Measurements from ENCODE around the gene FEM1B. TPM values are rescaled to one million over a fixed set of nuclear protein-coding genes. Genes with fewer than 3 reads are reported as not detected.

Gene FEM1B
- total and polyA plus RNA-seq, 2 donors (not counting 3 experiments of a cell fraction or from before 2014, with no cell fraction given) = 11.1 to 33.2 TPM

GRCh38 chr15:68262514-68263356, 14.8 kb upstream of the FEM1B start:
- H3K36me3 ChIP-seq (ENCODE audit: control insufficient read depth in 2 of 2, extremely low read depth in 1 of 2, insufficient read depth in 2 of 2, low read length in 2 of 2) = no peaks in the 10 kb centered on the region
- TF ChIP-seq FOS (IDR thresholded peaks at IDR 0.05; ENCODE audit: borderline replicate concordance, insufficient read depth, low read length) = no peak
- TF ChIP-seq POLR2AphosphoS5 (IDR thresholded peaks at IDR 0.05; ENCODE audit: insufficient read depth, low read depth, low read length) = no peak
- TF ChIP-seq GATA2 (IDR thresholded peaks at IDR 0.05; ENCODE audit: insufficient read depth, insufficient read length, low read depth, low read length) = no peak
- TF ChIP-seq EZH2 (IDR thresholded peaks at IDR 0.05; ENCODE audit: borderline replicate concordance, low read depth, low read length, severe bottlenecking) = no peak
- no peak for TF ChIP-seq MYC (IDR thresholded peaks at IDR 0.05; ENCODE audit: low read depth, low read length)
- TF ChIP-seq POLR2A (IDR thresholded peaks at IDR 0.05; ENCODE audit: low read depth, low read length) = no peak
- TF ChIP-seq JUN (IDR thresholded peaks at IDR 0.05; ENCODE audit: borderline replicate concordance, insufficient read depth, insufficient read length, low read depth) = no peak
- no peak for TF ChIP-seq MAX (IDR thresholded peaks at IDR 0.05; ENCODE audit: insufficient read depth, insufficient read length)
- no peak for TF ChIP-seq CTCF (IDR thresholded peaks at IDR 0.05; ENCODE audit: extremely low read depth in 1 of 2, insufficient read depth in 1 of 2, low read depth in 1 of 2, low read length in 2 of 2)
- DNase-seq (ENCODE audit: low read depth, low spot score) (no peak), FAIRE-seq (no peak)
- intact Hi-C loops (cut with micrococcal nuclease) (no loop called here), dilution Hi-C loops (cut with MboI; ENCODE audit: extremely low pct_ligation_motif_present, low sequenced_read_pairs) (no loop called here)
- no TSS peak for BruUV-seq (replicated peaks)
- H2AFZ ChIP-seq (ENCODE audit: low read depth, low read length) = no peak overlapping the region
- no peaks in the 10 kb centered on the region for H4K20me1 ChIP-seq (replicated peaks; ENCODE audit: control insufficient read depth, extremely low read depth, insufficient read depth, low read length)
- H3K4me3 ChIP-seq (replicated peaks in 1 of 3; ENCODE audit: insufficient read depth in 1 of 3, low read depth in 1 of 3, low read length in 3 of 3) = no peak overlapping the region
- no peaks in the 10 kb centered on the region for H3K79me2 ChIP-seq (ENCODE audit: control insufficient read depth, insufficient read depth, low read length)
- no peak overlapping the region for H3K9ac ChIP-seq (replicated peaks; ENCODE audit: extremely low read depth, insufficient read depth, low read length)
- no peaks in the 10 kb centered on the region for H3K9me3 ChIP-seq (replicated peaks; ENCODE audit: control insufficient read depth, insufficient read depth, low read length)
- ChIA-PET CTCF (interaction anchor here (1.3 to 5.6 kb wide), 2 partner anchors 9 to 44 kb away, joined by 4 to 31 read pairs; no protein-coding TSS in a partner anchor), POLR2A (no interaction called here)
- H3K4me2 ChIP-seq (ENCODE audit: insufficient read depth, low read length) = no peak overlapping the region
- H3K4me1 ChIP-seq (ENCODE audit: control insufficient read depth, extremely low read depth, insufficient read depth, low read length) = no peaks in the 10 kb centered on the region
- no peak overlapping the region for H3K27ac ChIP-seq (ENCODE audit: insufficient read depth, low read depth, low read length)
- no peaks in the 10 kb centered on the region for H3K9me1 ChIP-seq (replicated peaks; ENCODE audit: control insufficient read depth, extremely low read depth, insufficient read depth, low read length)
- peaks cover 30 to 45% of the 10 kb centered on the region in 2 experiments for H3K27me3 ChIP-seq (ENCODE audit: control insufficient read depth in 2 of 2, insufficient read depth in 2 of 2, low read length in 2 of 2)
